GM12801 (cell line): ENCODE data around the gene KCNA2.

Source experiments
- TF ChIP-seq, protein P1 (sequence below): IDR thresholded peaks from one replicate; pipeline ENCODE4 v1.5.1; 2011; ENCODE audit warnings: control low read depth; ENCODE audit not compliant: insufficient read length; ENCODE audit errors: extremely low read depth

The KCNA2 gene

DNA sequence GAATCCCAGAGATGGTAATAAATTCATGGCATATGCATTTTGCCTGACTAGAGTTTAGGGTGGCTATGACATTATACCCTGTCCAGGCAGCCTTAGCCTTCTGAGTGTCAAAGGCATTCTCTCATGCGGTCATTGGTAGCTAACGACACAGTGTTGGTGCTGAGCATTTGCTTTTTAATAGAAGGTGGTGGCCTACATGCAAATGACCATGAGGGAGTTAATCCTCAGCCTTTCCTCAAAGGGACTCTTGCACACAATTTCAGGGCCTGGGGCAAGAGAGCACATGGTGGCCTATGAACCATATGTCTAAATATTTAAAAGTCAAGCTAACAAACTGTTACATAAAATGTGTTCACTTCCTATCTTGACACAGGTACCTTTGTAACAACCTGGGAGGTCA, 56.3 kb downstream of the KCNA2 start:
- TF ChIP-seq, protein P1, sequence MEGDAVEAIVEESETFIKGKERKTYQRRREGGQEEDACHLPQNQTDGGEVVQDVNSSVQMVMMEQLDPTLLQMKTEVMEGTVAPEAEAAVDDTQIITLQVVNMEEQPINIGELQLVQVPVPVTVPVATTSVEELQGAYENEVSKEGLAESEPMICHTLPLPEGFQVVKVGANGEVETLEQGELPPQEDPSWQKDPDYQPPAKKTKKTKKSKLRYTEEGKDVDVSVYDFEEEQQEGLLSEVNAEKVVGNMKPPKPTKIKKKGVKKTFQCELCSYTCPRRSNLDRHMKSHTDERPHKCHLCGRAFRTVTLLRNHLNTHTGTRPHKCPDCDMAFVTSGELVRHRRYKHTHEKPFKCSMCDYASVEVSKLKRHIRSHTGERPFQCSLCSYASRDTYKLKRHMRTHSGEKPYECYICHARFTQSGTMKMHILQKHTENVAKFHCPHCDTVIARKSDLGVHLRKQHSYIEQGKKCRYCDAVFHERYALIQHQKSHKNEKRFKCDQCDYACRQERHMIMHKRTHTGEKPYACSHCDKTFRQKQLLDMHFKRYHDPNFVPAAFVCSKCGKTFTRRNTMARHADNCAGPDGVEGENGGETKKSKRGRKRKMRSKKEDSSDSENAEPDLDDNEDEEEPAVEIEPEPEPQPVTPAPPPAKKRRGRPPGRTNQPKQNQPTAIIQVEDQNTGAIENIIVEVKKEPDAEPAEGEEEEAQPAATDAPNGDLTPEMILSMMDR: no peak

DNA sequence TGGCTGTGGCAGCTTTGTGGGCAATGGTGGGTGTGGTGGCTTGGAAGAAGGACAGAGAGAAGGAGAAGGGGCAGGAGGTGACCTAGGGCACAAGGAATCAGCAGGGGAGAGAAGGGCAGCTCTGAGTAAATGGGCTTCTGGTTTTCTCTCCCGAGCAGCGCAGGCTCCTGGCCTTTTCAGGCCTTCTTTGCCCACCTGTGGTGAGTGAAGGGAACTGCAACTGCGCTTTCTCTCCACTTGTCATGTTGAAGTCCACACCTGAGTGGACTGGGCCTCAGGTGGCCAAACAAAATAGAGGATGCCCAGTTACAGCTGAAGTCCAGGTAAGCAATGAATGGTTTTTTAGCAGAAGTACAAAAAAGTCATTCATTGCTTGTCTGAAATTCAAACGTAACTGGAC, 57.8 kb downstream of the KCNA2 start:
- TF ChIP-seq, protein P1: no peak

DNA sequence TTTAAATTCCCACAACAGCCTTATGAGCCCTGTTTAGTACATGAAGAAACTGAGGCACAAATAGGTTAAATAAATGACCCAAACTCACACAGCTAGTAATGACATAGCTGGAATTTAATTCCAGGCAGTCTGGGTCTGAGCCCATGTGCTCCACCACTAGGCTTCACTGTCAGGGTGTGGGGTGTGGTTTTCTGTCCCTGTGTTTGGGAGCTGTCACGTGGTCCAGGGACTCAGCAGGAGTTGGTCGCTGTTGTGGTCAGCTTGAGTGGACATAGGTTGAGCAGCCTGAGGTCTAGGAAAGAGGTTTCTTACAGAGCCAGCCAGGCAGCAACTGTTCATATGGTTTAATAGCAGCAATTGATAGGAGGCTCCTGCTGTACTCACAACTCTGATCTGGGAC, 59.1 kb downstream of the KCNA2 start:
- TF ChIP-seq, protein P1: no peak

DNA sequence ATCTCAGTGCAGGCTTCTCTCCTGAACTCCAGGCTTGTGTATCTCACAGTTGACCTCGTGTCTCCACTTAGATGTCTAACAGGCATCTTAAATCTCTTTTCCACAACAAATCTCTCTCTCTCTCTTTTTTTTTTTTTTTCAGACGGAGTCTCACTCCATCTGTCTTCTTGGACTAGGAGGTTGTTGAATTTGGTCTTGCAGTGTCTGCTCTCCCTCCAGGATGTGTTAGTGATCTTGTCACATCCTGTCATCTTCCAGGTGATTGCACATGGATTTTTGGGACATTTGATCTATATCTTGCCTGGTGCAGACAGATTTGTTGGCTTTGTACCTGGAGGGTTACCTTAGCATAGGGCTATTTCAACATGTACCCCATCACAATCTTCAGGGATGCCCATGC, 60.7 kb downstream of the KCNA2 start:
- TF ChIP-seq, protein P1: no peak

DNA sequence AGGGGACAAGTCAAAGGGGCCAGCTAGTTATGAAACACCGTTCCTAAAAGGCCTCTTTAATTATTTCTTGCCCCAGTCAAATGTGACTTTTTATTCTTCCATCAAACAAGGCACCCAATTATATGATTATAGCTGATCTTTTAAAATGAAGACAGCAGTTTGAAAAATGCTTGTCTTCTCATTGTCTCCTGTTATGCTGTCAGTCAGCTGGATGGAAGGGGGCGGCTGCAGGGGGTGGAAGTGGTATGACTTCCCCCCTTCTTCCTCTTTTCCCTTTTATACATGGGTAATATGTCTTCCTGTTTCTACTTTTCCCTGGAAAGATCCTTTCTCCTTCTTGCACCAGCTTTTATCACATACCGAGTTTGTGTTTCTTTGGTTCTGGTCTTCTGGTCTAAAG, 61.4 kb downstream of the KCNA2 start:
- TF ChIP-seq, protein P1: no peak
